ENCODE results near the gene CHMP3.
A peak's percentile ranks its signal among the peaks of the same experiment; 100 is the strongest.
"Not testable (repeated sequence)": the region's sequence is repeated elsewhere in the genome, so short reads cannot be mapped to it uniquely, and the experiment has no call there.

Gene CHMP3

GRCh38 chr2:86562922-86563649 lies at the start of gene CHMP3:
CHMP3 (minus strand) TSS chr2:86563443; CDS start chr2:86563348, 95 bp downstream.
- DNase-seq = peak; percentile 95 to 97

- no peak for DNase-seq
Observed at GRCh38 chr2:86610871-86611270, 47.6 kb upstream of the CHMP3 start.

GRCh38 chr2:86608832-86609410 lies 45.7 kb upstream of the CHMP3 start:
- DNase-seq = no peak

GRCh38 chr2:86603905-86604304 lies 40.7 kb upstream of the CHMP3 start:
- DNase-seq = no peak

- no peak for DNase-seq
Observed at GRCh38 chr2:86598966-86599365, 35.7 kb upstream of the CHMP3 start.

GRCh38 chr2:86596118-86596517 lies 32.9 kb upstream of the CHMP3 start:
- DNase-seq = no peak

- DNase-seq = no peak
Observed at GRCh38 chr2:86593266-86593665, 30.0 kb upstream of the CHMP3 start.

GRCh38 chr2:86592547-86593230 lies 29.4 kb upstream of the CHMP3 start:
- no peak for DNase-seq

- not testable (repeated sequence) for DNase-seq
Observed at GRCh38 chr2:86589701-86590100, 26.5 kb upstream of the CHMP3 start.

- no peak for DNase-seq
Observed at GRCh38 chr2:86584151-86584913, 21.1 kb upstream of the CHMP3 start.

GRCh38 chr2:86580560-86580959 lies 17.3 kb upstream of the CHMP3 start:
- no peak for DNase-seq

GRCh38 chr2:86577817-86578456 lies 14.7 kb upstream of the CHMP3 start:
- no peak for DNase-seq

GRCh38 chr2:86570059-86570458 lies 6.8 kb upstream of the CHMP3 start:
- no peak for DNase-seq

GRCh38 chr2:86566821-86567190 lies 3.6 kb upstream of the CHMP3 start:
- DNase-seq = no peak

GRCh38 chr2:86566158-86566820 lies 3.0 kb upstream of the CHMP3 start:
- DNase-seq = no peak

- no peak for DNase-seq
Observed at GRCh38 chr2:86563650-86564061, 413 bp upstream of the CHMP3 start.

GRCh38 chr2:86562485-86562921 lies 740 bp downstream of the CHMP3 start:
- DNase-seq = no peak

GRCh38 chr2:86557836-86558235 lies 5.4 kb downstream of the CHMP3 start:
- DNase-seq = no peak

GRCh38 chr2:86556508-86556907 lies 6.7 kb downstream of the CHMP3 start:
- peak; percentile 42 to 55 for DNase-seq

- DNase-seq = no peak
Observed at GRCh38 chr2:86552889-86553288, 10.4 kb downstream of the CHMP3 start.

- not testable (repeated sequence) for DNase-seq
Observed at GRCh38 chr2:86549963-86550725, 13.1 kb downstream of the CHMP3 start.

All from NCI-H2081 (cell line).